NCI-H2227 (cell line): ENCODE data around the gene ALDH3B2.
"Not testable (repeated sequence)": the region's sequence is repeated elsewhere in the genome, so short reads cannot be mapped to it uniquely, and the experiment has no call there.

Source experiments
- DNase-seq: peaks from one replicate; lab custom pipeline; 2025; ENCODE audit not compliant: unreplicated experiment; lab: John Stamatoyannopoulos, UW

ALDH3B2 gene

DNA sequence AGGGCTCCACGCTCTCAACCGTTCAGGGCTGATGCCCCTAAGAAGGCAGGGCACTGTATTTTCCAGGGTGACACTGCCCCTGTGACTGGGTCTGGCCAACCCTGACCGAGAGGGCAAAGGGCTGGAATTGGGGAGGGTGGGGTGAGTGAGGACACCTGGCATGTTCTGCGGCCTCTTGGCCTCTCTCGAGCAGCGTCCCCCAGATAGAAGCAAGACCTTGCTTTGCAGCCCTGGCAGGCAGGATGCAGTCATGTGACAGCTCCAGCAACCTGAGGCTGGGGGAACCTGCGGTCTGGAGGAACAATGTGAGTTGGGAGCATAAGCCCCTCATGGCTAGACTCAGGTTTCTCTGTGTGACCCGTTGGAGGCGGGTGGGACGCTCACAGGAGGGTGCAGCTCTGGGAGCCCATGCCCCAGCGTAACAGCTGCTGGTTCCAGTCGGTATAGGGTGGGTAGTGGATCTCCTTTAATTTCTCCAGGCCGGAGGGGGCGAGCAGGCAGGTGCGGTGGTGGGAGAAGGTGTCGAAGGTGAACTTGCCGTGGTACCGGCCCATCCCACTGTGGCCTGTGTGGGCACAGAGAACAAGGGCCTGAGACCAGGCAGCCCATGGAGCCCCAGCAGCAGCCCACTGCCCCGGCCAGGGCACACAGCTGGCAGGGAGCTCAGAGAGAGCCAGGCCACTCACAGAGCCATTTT lies 11.4 kb downstream of the ALDH3B2 start:
- DNase-seq: no peak

DNA sequence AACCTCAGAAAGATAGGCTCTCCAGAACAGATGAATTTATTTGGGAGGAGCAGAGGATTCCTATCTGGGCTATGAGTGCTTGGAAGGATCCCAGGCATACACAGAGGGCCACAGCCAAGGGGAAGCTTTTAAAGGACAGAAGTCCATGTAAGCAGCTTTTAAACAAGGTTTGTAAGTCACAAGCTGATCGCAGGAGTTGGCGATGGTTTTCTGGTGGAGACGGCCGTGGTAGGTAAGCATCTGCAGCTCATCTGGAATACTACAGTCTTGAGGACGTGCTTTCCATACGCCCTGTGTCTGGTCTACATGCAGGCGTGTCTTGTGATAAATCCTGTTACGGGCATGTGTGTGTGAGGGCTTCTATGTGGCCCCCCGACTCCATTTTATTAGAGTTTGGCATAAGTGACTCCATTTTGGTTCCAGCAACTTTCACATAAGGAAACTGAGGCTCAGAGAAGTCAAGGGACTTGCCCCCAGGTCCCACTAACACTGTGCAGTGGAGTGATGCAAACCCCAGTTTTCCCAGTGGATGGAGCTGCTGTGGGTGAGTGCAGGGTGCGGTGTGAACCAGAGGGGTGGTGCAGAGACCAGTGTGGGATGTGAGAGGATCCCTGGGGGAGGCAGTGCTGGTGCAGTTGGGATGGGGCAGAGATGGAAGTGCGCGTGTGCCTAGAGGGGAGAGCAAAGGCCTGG lies 12.1 kb downstream of the ALDH3B2 start:
- DNase-seq: no peak

DNA sequence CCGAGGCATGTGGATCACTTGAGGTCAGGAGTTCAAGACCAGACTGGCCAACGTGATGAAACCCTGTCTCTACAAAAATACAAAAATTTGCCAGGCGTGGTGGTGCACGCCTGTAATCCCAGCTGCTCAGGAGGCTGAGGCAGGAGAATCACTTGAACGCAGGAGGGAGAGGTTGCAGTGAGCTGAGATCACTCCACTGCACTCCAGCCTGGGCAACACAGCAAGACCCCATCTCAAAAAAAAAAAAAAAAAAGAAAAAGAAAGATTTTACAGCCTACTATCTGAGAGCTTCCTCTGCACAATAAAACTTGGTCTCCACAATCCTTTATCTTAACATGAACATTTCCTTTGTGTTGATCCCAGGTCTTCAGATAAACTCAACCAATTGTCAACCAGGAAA lies 13.7 kb downstream of the ALDH3B2 start:
- not testable (repeated sequence) for DNase-seq

DNA sequence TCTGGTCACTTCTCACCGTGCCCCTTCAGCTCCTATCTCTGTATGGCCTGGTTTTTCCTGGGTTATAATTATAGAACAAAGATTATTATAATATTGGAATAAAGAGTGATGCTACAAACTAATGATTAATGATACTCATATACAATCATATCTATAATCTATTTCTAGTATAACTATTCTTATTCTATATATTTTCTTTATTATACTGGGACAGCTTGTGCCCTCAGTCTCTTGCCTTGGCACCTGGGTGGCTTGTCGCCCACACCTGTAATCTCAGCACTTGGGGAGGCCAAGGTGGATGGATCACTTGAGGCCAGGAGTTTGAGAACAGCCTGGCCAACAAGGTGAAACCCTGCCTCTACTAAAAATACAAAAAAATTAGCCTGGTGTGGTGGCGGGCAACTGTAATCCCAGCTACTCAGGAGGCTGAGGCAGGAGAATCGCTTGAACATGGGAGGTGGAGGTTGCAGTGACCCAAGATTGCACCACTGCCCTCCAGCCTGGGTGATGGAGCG lies 14.7 kb downstream of the ALDH3B2 start:
- DNase-seq: not testable (repeated sequence)

DNA sequence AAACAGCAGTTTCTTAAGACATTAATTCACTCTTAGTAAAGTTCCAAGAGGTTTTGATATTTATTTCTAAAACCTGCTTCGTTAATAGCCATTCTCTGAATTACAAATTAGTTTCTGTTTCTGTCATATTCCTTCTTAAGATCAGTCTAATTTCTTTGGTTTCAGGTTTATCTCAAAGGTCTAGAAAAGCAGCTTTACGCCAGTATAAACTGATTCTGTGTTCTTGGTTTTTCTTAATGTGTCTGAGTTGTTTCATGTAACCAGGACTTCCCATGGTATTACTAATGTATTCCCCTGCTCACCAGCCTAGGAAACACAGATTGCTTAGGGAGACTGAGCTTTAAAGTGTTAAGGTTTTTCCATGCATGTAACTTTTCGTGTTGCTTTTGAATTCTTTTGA lies 17.1 kb downstream of the ALDH3B2 start:
- DNase-seq: no peak

DNA sequence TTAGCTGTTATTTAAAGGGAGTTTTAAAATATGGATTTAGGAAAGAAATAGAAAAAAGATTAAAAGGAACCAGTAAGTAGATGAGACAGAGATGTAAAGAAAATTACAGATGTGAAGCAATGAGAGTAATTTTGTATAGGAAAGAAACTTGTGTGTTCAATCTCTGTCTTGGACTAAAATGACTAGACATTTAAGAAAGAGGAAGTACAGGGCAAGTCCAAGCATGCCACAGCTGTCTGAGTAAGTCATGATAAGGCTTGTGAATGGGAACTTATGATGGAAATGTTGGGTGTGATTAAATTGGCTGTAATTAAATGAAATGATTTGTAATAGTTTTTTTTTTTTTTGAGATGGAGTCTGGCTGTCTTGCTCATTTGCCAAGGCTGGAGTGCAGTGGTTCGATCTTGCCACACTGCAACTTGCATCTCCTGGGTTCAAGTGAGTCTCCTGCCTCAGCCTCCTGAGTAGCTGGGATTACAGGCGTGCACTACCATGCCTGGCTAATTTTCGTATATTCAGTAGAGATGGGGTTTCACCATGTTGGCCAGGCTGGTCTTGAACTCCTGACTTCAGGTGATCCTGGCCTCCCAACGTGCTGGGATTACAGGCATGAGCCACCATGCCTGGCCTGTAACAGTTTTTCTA lies 18.0 kb downstream of the ALDH3B2 start:
- no peak for DNase-seq

DNA sequence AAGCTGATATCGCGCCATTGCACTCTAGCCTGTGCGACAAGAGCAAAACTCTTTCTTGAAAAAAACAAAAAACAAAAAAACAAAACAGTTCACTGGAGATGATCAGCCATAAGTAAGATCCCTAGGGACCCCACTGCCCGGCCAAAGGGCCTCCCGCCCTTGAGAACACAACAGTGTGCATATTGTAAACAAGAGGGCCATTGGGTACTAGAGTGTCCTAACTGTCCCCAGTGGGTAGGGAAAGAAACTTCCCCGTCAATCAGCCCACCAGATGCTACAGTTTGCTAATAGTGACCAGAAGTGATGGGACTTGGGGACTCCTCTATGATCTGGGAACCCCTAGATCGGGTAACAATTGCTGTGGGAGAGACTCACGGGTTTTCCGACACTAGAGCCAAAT lies 20.2 kb downstream of the ALDH3B2 start:
- no peak for DNase-seq

DNA sequence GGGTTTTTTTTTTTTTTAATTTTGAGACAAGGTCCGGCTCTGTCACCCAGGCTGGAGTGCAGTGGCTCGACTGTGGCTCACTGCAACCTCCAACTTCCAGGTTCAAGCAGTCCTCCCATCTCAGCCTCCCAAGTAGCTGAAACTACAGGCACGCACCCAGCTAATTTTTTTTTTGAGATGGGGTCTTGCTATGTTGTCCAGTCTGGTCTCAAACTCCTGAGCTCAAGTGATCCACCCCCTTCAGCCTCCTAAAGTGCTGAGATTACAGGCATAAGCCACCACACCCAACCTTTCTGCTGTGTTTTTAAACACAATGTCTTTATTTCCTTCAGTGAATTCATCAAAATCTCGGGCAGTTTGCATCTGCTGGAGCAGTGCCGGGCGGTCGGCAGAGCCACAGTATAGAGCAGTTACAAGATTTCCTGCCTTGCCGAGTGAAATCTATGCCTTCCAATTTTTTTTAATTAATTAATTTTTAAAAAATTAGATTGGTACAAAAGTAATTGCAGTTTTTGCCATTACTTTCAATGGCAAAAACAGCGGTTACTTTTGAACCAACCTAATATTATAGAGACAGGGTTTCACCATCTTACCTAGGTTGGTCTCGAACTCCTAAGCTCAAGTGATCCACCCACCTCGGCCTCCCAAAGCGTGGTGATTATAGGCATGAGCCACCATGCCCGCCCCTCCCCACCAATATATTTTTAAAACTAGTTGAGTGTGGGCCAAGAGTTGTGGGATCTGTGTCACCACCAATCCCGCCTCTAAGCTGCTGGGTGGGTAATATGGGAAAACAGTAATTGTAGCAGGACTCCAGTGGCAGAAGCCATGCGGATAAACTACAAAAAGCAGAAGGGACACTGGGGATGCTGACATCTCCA lies 21.2 kb downstream of the ALDH3B2 start:
- DNase-seq: no peak

DNA sequence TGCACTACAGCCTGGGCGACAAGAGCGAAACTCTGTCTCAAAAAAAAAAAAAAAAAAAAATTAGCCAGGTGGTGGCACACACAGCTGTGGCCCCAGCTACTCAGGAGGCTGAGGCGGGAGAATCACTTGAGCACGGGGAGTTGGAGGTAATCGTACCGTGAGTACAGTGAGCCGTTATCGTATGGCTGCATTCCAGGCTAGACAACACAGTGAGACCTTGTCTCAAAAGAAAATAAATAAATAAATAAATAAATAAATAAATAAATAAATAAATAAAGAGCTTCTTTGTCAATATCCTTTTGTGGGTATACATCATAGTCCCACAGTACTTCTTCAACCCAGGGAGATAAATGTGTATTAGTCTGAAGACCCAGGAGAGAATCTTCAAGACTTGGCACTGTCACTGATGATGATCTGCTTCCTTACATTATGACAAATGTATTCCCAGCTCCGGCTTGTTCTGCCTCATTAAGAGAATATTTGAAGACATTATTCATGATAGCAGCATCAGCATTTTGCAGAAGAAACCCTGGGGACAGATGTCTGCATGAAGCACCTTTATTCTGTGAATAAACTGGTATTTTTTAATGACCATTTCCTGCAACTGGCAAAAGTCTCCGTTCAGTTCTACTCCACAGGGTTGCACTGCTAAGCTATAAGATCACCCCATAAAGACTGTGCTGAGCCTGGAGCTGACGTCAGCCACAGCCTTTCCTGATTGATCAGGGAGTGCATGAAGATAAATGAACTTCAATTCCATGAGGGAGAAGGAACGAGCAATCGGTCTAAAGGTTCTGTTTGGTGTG lies 22.2 kb downstream of the ALDH3B2 start:
- DNase-seq: no peak

DNA sequence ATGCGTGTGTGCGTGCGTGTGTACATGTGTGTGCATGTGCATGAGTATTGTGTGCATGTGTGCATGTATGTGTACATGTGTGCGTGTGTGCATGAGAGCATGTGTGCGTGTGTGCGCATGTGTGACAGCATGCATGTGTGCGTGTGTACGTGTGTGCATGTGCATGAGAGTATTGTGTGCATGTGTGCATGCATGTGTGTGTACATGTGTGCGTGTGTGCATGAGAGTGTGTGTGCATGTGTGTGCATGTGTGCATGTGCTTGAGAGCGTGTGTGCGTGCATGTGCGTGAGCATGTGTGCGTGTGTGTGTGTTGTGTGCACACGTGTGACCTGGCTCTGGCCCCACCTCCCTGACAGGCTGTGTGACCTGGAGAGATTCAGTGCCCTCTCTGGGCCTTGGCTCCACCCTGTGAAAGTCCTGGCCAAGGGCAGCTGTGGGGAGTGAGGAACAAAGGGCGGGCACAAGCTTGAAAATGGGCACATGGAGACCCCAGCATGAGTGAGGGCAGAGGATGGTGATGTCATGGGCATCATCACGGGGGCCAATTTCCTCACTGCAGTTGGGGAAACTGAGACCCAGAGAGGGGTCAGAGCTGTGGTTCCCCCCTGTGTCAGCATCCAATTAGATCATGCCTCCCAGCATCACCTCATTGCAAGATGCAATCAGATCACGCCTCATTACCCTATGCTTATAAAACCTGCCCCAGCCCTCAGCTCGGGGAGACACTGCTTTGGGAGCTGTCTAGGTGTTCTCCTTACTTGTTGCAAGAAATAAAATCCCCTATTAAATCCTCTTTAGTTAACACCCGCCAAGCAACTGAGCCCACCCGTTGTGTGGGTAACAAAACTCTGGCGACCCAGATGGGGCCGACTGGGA lies 24.6 kb downstream of the ALDH3B2 start:
- no peak for DNase-seq

DNA sequence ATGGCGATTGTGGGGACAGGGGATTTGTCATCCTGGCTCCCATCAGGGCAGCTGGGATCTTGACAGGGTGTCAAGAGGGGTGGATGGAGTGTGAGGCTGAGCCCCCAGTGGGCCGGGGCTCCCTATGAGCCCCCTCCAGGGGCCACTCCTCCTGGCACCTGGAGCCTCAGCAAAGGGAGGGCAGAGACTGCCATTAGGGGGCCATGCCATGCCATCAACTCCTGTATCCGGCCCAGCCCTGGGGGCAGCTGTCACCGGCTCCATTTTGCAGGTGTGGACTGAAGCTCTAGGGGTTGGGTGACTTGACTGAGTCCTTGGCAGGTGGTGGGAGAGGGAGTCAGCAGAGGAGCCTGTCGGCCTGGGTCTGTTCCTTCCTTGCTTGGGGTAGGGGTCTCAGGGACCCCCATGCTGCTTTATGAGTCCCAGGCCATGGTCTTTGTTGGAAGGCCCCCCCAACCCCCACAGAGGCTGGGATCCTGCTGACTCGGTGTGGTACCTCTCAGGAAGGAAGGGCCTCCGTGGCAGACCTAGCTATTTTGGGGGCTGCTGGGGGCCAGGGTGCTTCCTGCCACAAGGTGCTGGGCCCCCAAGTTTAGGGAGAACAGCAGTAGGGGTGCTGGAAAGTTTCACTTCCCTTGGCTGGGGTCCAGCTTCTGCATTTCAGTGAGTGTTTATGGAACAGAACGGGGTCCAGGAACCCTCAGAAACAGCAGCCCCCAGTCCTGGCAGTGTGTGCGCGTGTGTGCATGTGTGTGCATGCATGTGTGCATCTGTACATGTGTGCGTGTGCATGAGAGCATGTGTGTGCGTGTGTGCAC lies 25.4 kb downstream of the ALDH3B2 start:
- no peak for DNase-seq

DNA sequence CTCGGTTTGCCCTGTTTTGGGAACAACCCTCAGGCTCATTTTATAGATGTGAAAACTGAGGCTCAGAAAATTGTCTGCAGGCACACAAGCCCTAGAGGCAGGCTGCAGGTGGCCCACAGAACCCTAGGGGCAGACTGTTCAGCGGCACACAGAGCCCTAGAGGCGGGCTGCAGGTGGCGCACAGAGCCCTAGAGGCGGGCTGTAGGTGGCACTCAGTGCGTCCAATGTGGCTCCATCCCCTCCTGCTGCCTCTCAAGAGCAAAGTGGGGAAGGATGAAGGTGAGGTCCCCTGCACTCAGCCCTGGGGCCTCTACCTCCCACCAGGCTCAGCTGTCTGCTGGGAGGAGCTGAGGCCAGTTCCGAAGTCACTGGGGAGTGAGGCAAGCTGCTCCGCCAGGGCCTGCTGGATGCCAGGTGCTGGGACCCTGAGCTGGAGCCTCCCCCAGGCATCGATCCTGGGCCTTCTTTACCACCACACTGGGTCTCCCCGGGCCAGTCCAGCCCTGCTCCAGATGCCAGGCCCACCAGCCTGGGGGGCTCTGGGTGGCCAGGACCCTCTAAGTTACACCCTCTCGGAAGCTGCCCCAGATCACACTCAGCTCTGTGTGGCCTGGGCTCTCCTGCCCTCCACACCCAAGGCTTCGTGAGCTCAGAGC lies 26.2 kb downstream of the ALDH3B2 start:
- DNase-seq: peak; percentile 35

DNA sequence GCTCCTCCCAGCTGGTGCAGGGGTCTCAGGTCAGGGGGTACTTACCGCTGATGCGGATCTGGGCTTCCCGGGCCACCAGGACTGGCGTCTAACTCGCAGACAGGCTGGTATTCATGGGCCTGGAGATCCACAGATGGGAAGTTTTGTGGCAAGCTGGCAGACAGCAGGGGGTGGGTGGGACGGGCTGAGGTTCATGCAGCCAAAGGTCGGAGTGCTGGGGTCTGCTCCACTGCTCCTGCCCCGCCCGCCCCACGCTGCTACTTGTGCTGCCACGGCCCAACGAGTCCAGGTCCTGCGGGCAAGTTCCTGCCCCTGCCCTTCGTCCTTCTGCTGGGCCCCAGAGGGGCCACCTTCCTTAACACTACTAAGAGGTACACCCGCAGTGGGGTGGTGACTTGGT lies 27.0 kb downstream of the ALDH3B2 start:
- DNase-seq: no peak

DNA sequence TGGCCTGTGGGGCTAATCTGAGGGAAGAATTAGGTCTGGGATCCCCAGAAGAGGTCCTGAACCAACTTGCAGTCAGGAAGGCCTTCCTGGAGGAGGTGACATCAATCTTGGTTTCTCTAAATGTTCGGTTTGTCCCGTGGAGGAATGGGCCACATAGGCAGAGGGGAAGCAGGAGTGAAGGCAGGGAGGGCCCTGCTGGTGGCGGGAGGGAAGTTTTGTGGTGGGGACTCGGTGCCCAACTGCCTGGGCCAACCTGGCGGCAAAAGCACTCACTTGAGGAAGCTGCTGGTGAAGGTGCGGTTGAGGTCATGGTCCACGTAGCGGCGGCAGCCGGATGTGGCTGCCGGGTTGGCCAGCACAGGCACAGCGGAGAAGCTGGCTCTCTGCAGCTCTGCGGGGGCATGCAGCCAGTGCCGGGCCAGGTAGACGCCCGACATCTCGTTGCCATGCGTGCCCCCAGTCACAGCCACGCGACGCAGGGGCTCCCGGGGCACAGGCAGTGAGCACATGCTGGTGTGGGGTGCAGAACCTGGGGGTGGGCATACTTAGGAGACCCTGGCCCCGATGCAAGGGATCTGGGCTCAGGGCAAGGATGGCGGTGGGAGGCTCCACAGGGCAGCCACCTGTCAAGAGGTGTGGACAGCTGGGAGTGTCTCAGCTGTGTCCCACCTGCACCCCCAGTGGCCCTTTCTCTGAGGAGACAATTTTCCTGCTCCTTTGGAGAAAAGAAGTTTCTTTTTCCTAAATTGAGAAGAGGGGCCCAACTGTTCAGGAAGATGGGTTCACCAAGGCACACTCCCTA lies 27.7 kb downstream of the ALDH3B2 start:
- no peak for DNase-seq

DNA sequence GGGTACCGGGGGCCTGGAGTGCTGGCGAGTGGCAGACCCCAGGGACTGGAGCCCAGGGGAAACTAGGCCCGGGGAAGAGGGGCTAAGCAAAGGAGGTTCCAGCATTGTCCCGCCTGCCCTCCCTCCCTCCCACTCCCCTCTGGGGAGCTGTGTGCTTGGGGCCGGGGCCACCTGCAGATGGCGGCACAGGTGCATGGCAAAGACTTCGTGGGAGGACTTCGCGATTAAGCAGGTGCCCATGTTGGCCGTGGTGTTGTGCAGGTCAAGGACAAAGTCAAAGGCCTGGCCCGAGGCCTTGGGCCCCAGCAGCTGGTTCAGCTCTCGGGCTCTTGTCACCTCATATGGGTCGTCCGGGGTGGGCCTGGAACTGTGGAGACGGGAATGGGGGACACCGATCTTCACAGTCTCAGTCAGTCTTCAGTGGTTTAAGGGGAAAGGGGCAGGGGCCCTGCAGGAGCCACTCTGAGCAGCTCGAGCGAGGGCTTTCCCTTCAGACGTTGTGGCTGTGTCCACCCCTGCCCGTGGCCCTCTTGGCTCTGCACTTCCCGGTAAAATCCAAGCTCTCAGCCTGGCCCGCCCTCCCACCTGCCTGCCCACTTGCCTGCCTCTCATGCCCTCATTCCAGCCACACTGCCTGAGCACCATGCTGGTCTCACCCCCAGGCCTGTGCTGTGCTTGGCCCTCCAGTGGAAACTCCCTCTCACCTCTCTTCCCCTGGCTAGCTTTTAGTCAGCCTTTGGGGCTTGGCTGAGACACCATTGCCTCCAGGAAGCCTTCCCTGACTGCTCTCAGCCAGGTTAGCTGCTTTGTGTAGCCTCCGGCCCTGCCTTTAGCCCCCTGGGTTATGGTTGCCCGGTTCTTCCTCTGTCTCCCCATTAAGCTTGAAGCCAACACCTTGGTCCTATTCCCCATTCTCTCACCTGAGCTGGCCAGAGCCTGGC lies 28.6 kb downstream of the ALDH3B2 start:
- no peak for DNase-seq
